T1000 (cell line): ENCODE measurements around the gene POLDIP2.

ENCODE experiments used
- DNase-seq: peaks from one replicate; lab custom pipeline; 2025; ENCODE audit warnings: mixed read lengths; lab: John Stamatoyannopoulos, UW

The POLDIP2 gene

GRCh38 chr17:28357061-28357900 lies at the start of gene POLDIP2:
TSS of gene POLDIP2 (minus strand) at chr17:28357527. CDS start at chr17:28357448, 79 bp downstream.
- peak; percentile 92 for DNase-seq

GRCh38 chr17:28406473-28406814 lies 49.1 kb upstream of the POLDIP2 start:
- DNase-seq, result no peak

- no peak for DNase-seq
Measured at GRCh38 chr17:28405632-28406472, 48.5 kb upstream of the POLDIP2 start, which contains the start of gene SLC46A1. TSS of gene SLC46A1 (minus strand) at chr17:28406212. CDS start at chr17:28406114, 98 bp downstream.

GRCh38 chr17:28404812-28405570 lies 47.7 kb upstream of the POLDIP2 start:
- DNase-seq, result no peak

- no peak for DNase-seq
Measured at GRCh38 chr17:28404461-28404811, 47.1 kb upstream of the POLDIP2 start.

GRCh38 chr17:28404007-28404406 lies 46.7 kb upstream of the POLDIP2 start:
- DNase-seq, result no peak

GRCh38 chr17:28402844-28403243 lies 45.5 kb upstream of the POLDIP2 start:
- DNase-seq, result no peak

- DNase-seq, result no peak
Measured at GRCh38 chr17:28402224-28402630, 44.9 kb upstream of the POLDIP2 start.

- no peak for DNase-seq
Measured at GRCh38 chr17:28399808-28400207, 42.5 kb upstream of the POLDIP2 start.

- DNase-seq, result no peak
Measured at GRCh38 chr17:28398280-28398981, 41.1 kb upstream of the POLDIP2 start.

- DNase-seq, result no peak
Measured at GRCh38 chr17:28397687-28398279, 40.5 kb upstream of the POLDIP2 start.

- DNase-seq, result no peak
Measured at GRCh38 chr17:28397275-28397674, 39.9 kb upstream of the POLDIP2 start.

GRCh38 chr17:28396635-28397239 lies 39.4 kb upstream of the POLDIP2 start:
- DNase-seq, result no peak

- DNase-seq, result no peak
Measured at GRCh38 chr17:28395968-28396367, 38.6 kb upstream of the POLDIP2 start.

GRCh38 chr17:28395426-28395825 lies 38.1 kb upstream of the POLDIP2 start:
- DNase-seq, result no peak

GRCh38 chr17:28394337-28395116 lies 37.2 kb upstream of the POLDIP2 start:
- no peak for DNase-seq

- DNase-seq, result no peak
Measured at GRCh38 chr17:28392491-28392890, 35.2 kb upstream of the POLDIP2 start.

GRCh38 chr17:28391401-28391800 lies 34.1 kb upstream of the POLDIP2 start:
- no peak for DNase-seq

- DNase-seq, result no peak
Measured at GRCh38 chr17:28390984-28391383, 33.7 kb upstream of the POLDIP2 start.

GRCh38 chr17:28390563-28390962 lies 33.2 kb upstream of the POLDIP2 start:
- DNase-seq, result no peak
